H54 (cell line): Measurements from ENCODE around the gene KCNJ9.
A peak's percentile ranks its signal among the peaks of the same experiment; 100 is the strongest.

Source experiments
- DNase-seq: peaks from one replicate; pipeline ENCODE4 v3.0.0; 2011; ENCODE audit warnings: low spot score, mixed read lengths; ENCODE audit not compliant: insufficient read length
- FAIRE-seq: peaks from 3 replicates; lab custom pipeline; 2011; peaks lifted over from hg19 to GRCh38; lab: Jason Lieb, UNC
- POLR2A ChIP-seq: IDR thresholded peaks from 2 replicates; pipeline ENCODE4 v1.6.1; 2011; ENCODE audit warnings: low read depth, mild to moderate bottlenecking, low read length

Gene KCNJ9

DNA sequence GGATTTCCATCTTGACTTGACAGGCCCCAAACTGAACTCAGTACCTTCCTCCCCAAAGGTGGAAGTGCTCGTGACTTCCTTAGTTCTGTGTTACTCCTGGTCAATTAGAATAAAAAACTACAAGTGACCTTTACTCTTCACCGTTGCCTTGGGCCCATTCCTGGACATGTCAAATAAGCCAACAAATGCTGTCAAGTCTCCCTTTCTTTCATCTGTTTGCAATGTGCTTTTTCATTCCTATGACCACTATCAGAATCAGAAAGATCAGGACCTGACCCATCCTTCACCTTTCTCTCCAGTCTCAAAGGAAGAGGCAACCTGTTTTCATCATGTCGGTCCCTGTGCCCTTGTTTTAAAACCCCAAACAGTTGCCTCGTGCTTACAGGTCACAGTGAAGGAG lies 6.5 kb upstream of the KCNJ9 start:
- FAIRE-seq: no peak
- TF ChIP-seq POLR2A: no peak
- no peak for DNase-seq

DNA sequence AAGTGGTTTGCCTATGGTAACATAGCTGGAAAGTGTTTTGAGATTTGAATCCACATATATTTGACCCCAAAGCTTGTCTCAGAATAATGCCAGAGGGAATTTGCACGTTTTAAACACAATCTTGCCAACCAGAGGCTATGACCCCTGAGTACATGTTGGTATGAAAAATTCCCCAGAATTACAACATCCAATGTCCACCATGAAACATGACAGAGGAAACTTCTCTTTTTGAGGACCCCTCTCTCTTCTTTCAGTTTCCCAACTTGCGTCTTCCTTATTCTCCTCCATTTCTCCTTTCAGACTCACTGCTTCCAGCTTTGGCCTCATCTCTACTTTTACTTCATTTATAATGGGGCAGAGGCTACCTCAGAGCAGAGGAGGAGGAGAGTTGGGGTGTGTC lies 5.5 kb upstream of the KCNJ9 start:
- TF ChIP-seq POLR2A: no peak
- FAIRE-seq (no peak), DNase-seq (no peak)

DNA sequence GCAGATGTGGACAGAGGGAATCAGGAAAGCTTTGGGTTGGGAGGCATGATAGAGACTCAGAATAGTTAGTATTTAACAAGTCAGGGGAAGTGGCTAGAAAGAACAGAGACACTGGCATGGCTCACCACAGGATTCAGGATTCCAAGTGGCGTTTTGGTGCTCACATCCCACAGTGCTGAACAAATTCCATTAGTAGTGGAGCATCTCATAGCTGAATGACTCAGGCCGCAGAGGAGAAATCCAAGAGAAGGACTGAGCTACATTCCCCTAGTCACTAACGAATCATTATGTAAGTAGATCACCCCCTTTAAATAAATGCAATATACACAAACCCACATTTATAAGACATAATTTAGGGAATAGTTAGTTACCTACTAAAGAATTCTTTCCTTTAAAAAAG lies 5.0 kb upstream of the KCNJ9 start:
- no peak for FAIRE-seq
- no peak for DNase-seq
- no peak for TF ChIP-seq POLR2A

DNA sequence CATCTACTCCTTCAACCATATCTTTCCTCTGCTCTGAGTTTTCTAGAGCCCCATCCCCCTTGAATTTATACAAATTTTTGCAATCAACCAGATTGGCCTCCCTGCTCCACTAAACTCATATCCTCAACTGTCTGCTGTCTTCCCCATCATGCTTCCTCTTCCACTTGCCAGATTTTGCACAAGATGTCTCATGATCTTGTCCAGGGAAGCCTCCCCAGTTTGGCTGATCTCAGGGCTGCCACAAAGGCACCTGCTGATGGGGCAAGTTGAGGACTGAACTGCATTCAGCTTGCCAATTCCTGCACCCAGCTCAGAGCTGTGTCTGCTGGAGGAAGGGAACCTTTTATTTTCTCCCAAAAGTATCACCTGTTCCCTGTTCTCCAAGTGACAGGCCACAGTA lies 3.9 kb upstream of the KCNJ9 start:
- TF ChIP-seq POLR2A: no peak
- FAIRE-seq (no peak), DNase-seq (no peak)

DNA sequence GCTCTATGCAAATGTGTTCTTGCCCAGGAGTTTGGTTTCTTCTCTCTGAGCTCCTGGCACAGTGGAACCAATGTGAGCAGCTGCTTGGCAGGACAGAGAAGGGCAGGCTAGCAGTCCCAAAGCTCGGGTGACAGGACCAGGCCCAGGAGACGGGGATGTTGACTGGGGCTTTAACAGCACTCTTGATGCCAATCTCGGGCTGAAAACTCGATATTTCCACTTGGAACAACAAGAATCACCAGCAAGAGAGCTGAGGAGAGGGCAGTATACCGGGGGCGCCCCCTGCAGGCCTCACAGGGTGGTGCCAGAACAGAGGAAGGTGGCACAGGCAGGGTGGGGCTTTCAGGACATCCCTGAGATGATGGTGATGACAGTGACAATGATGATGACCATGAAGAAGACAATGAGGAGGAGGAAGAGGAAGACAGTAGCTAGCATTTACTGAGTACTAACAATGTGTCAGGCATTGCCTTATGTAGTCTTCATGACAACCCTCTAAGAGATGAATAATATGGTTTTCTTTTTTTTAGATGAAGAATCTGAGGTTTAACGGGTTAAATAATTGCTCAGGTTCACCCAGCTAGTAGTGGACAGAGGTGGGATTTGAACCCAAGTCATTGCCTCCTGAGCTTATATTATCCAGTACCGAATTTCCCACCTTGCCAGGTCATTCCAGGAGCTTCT lies 2.7 kb upstream of the KCNJ9 start:
- peak; percentile 94 for DNase-seq
- no peak for TF ChIP-seq POLR2A
- no peak for FAIRE-seq

DNA sequence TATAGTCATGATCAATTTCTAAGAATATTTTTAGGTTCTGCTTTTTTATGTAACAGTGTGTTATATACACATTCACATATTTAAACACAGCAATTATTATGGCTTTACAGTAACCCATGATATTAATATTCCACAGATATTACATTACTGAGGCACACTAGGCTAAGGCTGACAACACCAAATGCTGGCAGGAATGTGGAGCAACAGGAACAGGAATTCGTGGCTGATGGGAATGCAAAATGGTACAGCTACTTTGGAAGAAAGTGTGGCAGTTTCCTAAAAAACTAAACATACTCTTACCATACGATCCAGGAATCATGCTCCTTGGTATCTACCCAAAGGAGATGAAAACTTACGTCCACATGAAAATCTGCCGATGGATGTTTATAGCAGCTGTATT lies 1.9 kb upstream of the KCNJ9 start:
- DNase-seq: no peak
- TF ChIP-seq POLR2A: no peak
- no peak for FAIRE-seq

DNA sequence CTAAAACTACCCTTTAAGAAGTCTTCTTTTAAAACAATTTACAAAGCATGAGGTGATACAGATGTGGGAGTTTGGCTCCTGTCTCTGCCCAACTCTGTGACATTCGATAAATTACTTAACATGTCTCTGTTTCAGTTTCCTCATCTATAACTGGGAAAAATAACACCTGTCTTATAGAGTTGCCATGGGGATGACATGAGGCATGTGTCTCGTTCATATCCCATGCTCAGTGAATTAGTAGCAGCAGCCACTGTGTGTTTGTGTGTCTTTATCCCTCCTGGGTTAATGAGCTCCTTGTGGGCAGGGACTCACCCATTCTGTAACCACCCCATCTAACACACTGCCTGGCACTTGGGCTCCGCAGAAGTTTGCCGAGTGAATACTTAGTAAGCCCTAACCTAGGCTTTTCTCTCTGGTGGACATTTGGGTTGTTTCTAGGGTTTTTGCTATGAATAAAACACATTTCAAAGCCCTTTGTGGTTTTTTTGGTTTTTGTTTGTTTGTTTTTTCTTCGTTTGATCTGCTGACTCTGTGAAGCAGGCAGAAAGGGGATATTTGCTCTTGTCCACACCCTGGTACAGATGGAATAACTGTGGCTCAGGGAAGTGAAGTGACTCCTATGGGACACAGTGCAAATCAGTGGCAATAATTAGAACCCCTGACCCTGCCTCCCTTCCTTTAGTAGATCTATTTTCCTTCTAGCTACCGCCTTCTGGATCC lies 797 bp upstream of the KCNJ9 start:
- DNase-seq: no peak
- no peak for FAIRE-seq
- TF ChIP-seq POLR2A: no peak

DNA sequence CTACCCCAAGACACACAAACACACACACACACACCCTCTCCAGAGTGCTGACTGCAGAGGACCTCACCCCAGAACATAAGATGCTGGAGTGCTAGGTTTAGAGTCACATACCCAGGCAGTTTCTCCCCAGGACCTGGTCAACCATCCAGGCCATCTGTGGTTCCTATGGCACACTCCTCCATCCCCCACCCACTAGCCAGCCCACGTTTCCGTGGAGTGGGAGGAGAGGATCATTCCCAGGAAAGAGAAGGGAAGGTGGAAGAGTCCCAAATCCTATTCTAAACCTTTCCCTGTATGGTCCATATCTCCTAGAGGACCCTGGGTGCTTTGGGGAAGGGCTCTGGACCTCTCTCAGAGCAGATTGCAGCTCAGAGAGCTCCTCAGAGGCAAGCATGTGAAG lies 1.1 kb downstream of the KCNJ9 start:
- no peak for FAIRE-seq
- TF ChIP-seq POLR2A: no peak
- no peak for DNase-seq

DNA sequence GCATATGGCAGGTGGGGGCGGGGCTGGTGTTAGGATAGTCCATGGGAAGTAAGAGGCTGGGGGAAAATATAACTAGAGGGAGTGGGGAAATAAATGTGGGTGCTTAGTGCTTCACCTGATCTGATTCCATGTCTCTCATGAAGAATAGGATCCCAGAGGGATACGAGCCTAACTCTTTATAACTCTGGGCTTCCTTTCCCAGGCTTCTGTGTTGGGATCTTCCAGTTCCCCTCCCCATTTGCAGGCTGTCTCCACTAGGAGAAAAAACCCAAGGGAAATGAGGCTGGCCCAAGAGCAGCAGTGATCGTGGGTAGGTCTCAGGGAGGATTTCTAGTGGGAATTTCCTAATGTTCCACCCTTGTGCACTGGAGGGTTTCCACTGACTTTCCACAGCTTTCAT lies 1.6 kb downstream of the KCNJ9 start:
- no peak for DNase-seq
- no peak for FAIRE-seq
- TF ChIP-seq POLR2A: no peak

DNA sequence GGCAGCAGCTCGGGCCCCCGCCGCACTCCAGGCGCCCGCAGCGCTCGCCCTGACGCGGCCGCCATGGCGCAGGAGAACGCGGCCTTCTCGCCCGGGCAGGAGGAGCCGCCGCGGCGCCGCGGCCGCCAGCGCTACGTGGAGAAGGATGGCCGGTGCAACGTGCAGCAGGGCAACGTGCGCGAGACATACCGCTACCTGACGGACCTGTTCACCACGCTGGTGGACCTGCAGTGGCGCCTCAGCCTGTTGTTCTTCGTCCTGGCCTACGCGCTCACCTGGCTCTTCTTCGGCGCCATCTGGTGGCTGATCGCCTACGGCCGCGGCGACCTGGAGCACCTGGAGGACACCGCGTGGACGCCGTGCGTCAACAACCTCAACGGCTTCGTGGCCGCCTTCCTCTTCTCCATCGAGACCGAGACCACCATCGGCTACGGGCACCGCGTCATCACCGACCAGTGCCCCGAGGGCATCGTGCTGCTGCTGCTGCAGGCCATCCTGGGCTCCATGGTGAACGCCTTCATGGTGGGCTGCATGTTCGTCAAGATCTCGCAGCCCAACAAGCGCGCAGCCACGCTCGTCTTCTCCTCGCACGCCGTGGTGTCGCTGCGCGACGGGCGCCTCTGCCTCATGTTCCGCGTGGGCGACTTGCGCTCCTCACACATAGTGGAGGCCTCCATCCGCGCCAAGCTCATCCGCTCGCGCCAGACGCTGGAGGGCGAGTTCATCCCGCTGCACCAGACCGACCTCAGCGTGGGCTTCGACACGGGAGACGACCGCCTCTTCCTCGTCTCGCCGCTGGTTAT lies 2.8 kb downstream of the KCNJ9 start:
- TF ChIP-seq POLR2A: no peak
- DNase-seq (no peak), FAIRE-seq (no peak)

DNA sequence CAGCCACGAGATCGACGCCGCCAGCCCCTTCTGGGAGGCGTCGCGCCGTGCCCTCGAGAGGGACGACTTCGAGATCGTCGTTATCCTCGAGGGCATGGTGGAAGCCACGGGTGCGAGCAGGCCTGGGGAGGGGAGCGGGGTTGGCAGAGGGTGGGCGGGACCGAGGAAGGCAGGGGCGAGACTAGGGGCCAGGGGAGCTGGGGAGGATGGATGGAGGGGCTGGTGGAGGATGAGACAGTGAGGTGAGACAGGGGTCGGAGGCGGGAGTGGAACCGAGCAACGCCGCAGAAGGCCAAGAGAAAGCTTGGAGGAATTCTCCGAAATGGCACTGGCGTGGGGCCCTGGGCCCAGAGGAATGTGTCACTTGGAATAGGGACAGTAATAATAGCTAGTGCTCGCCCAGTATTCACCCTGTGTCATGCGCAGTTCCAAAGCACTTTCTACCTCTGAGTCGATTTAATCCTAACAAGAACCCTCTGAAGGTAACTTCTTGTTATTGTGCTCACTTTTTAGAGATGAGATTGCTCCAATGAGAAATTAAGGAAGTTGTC lies 3.5 kb downstream of the KCNJ9 start:
- no peak for TF ChIP-seq POLR2A
- FAIRE-seq (no peak), DNase-seq (no peak)

DNA sequence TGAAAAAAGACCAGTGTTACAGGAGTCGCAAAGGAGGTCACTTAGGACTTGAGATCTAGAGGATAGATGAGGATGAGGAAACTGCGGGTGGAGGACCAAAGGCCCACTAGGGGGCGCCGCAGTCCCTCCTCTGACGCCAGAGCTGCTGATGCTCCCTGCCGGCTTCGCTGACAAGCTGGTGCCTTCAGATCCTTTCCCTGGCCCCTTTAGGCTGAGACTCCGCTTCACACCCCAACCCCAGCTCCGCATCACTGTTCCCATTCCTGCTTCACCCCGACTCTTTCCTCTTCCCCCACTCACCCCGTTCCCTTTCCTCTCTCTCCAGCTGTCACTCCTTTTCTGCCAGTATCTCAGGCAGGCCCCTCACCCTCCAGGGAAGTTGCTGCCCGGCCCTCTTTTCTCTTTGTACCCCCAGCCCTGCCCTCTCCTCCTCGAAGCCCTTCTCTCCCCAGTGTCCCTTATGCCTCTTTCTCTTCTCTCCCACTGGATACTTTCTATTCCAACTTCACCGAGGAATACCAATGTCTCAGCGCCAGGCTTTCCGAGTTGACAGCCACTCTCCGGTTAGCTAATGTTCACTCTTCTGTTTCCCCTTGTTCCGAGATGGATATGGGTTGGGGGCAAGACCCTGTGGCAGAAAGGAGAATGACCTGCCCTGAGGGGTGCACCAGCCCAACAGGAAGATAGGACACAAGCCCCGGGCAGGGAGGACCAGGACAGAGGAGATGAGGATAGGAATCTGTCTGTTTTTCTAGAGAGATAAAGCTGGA lies 4.5 kb downstream of the KCNJ9 start:
- DNase-seq (peak; percentile 99), FAIRE-seq (no peak)
- TF ChIP-seq POLR2A: no peak

DNA sequence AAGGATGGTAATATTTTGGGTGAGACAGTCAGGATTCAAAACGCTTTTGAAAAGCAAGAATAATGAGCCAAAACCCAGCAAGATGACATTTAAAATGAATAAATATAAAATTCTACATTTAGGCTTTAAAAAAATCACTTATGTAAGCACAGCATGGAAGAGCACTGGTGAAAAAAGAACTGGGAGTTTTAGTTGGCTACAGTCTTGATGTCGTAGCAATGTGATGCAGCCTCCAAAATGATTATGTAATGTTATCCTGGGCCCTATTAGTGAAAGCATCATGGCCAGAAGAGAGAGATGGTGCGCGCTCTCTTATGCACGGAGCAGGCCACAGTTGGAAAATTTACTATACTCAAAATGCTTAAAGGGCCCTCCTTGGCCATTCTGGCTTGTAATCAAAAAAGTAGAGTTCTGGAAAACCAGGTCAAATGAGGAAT lies 5.1 kb downstream of the KCNJ9 start:
- DNase-seq: no peak
- TF ChIP-seq POLR2A: no peak
- FAIRE-seq: no peak

DNA sequence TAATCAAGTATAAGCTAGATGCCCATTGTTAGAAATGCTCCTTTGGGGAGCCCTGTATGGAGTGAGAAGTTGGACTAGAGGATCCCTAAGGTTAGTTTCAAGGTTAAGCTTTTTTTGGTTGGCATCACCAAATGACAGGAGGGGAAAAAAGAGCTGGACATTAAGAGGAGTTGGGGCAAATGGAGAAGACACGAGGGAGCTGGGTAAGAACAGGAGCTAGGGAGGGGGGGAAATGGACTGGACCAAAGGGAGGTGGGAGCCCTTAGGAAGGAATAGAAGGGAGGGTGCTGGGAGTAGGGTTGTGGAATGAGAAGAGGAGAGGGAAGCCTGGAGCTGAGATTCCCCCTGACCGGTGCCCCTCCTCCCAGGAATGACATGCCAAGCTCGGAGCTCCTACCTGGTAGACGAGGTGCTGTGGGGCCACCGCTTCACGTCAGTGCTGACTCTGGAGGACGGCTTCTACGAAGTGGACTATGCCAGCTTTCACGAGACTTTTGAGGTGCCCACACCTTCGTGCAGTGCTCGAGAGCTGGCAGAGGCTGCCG lies 5.9 kb downstream of the KCNJ9 start:
- TF ChIP-seq POLR2A: no peak
- FAIRE-seq (no peak), DNase-seq (no peak)
